Measurements from ENCODE around the gene STOM. TPM values are rescaled to one million over a fixed set of nuclear protein-coding genes. Genes with fewer than 3 reads are reported as not detected.
A peak's percentile ranks its signal among the peaks of the same experiment; 100 is the strongest.

STOM gene
- total RNA-seq, 4 donors from 2014 or later = 43.7 to 169 (median 119) TPM

GRCh38 chr9:121349009-121349408, 21.0 kb downstream of the STOM start:
- Histone ChIP-seq H3K4me3 (no peak overlapping the region), H3K27ac (peak overlapping the region in 2 of 4 donors; percentile 79 to 98), H3K36me3 (peaks cover 4 to 86% (median 48%) of the 10 kb centered on the region in 3 donors), H3K27me3 (no peaks in the 10 kb centered on the region), H3K4me1 (peaks cover 19 to 77% (median 55%) of the 10 kb centered on the region in 3 donors), H3K9me3 (no peaks in the 10 kb centered on the region)
- no peak for TF ChIP-seq CTCF (IDR thresholded peaks at IDR 0.05)
- no peak for TF ChIP-seq POLR2A (IDR thresholded peaks at IDR 0.05)
- DNase-seq = no peak
- intact Hi-C loops (cut with DNase I) = no loop called here
- 74 to 78% methylated on average over 8 of the region's 8 CpGs for WGBS, 2 donors

GRCh38 chr9:121348221-121348620, 21.8 kb downstream of the STOM start:
- Histone ChIP-seq H3K27ac (peak overlapping the region in 3 of 4 donors; percentile 39 to 98 (median 79)), H3K36me3 (peaks cover 4 to 86% (median 48%) of the 10 kb centered on the region in 3 donors), H3K9me3 (no peaks in the 10 kb centered on the region), H3K4me1 (peaks cover 19 to 77% (median 49%) of the 10 kb centered on the region in 3 donors), H3K27me3 (no peaks in the 10 kb centered on the region), H3K4me3 (no peak overlapping the region)
- TF ChIP-seq POLR2A (IDR thresholded peaks at IDR 0.05) = no peak
- TF ChIP-seq CTCF (IDR thresholded peaks at IDR 0.05) = no peak
- no peak for DNase-seq
- 81 to 86% methylated on average over 3 of the region's 3 CpGs for WGBS, 2 donors
- intact Hi-C loops (cut with DNase I) = no loop called here

- H3K9me3 ChIP-seq = no peaks in the 10 kb centered on the region
- WGBS, 2 donors = 77 to 84% methylated on average over 3 of the region's 3 CpGs
- peaks cover 0 to 100% (median 48%) of the 10 kb centered on the region in 3 donors for H3K36me3 ChIP-seq
- H3K4me3 ChIP-seq = no peak overlapping the region
- peaks cover 8 to 53% (median 22%) of the 10 kb centered on the region in 3 donors for H3K4me1 ChIP-seq
- DNase-seq = no peak
- no peaks in the 10 kb centered on the region for H3K27me3 ChIP-seq
- TF ChIP-seq CTCF (IDR thresholded peaks at IDR 0.05) (no peak), POLR2A (IDR thresholded peaks at IDR 0.05) (no peak)
- intact Hi-C loops (cut with DNase I) = no loop called here
- peak overlapping the region in 2 of 4 donors; percentile 15 to 53 for H3K27ac ChIP-seq
Measured at GRCh38 chr9:121345070-121345469, 25.0 kb downstream of the STOM start.

DNA sequence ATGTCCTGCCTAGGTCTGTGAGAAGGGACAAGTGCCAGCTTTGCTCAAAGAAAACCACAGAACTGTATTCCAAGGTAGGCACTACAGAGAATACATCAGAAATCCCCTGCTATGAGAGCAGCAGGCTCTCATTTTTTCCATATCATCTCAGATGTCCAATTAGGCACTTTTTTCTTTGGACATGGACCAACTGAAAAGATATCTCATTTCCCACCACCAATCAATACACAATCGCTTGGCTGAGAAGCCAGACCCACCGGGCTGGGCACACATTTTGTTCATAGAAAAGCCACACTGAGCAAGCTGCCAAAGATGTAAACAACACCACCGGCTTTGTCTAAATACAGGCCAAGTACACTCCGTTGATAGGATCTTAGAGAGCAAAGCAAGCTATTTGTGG, 25.9 kb downstream of the STOM start:
- whole genome bisulfite sequencing, 2 donors = 63 to 64% methylated on average over 4 of the region's 4 CpGs
- peaks cover 8 to 48% (median 14%) of the 10 kb centered on the region in 3 donors for H3K4me1 ChIP-seq
- H3K27me3 ChIP-seq = no peaks in the 10 kb centered on the region
- peak overlapping the region in 3 of 4 donors; percentile 15 to 53 (median 26) for H3K27ac ChIP-seq
- no peaks in the 10 kb centered on the region for H3K9me3 ChIP-seq
- H3K4me3 ChIP-seq = no peak overlapping the region
- intact Hi-C loops (cut with DNase I) = no loop called here
- no peak for TF ChIP-seq CTCF (IDR thresholded peaks at IDR 0.05)
- TF ChIP-seq POLR2A (IDR thresholded peaks at IDR 0.05) = no peak
- peaks cover 0 to 100% (median 48%) of the 10 kb centered on the region in 3 donors for H3K36me3 ChIP-seq
- DNase-seq = no peak

DNA sequence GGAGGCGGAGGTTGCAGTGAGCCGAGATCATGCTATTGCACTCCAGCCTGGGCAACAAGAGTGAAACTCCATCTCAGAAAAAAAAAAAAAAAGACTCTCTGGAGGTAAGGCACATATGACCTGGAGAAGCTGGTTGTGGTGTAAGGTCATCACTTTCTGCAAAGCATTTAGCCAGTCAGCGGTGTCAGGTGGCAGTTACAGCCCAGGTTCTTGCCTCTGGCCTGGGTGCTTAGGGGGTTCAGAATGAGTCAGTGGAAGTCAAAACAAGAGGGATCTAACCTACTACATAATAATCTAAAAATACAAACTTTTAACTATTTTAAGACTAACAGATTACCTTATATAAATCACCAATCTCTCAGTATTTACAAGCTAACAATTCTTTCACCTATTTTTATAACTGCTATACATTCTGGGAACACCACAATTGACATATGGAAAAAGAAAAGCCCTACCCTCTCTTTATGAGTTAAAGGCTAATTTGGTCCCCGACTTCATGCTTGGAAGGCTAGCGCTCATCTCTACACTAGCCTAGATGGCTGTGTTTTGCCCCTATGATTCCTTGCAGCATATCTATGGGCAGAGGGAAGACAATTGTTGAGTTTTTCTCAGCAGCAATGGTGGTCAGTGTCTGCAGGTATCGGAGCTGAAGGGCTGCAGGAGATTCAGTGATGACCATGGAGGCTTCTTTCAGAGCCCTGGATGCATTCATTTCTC, 29.2 kb downstream of the STOM start:
- WGBS, 2 donors = 90 to 91% methylated on average over 6 of the region's 6 CpGs
- H3K27ac ChIP-seq = peak overlapping the region in 1 of 4 donors; percentile 11
- no peak for DNase-seq
- peaks cover 0 to 100% (median 27%) of the 10 kb centered on the region in 3 donors for H3K36me3 ChIP-seq
- H3K27me3 ChIP-seq = no peaks in the 10 kb centered on the region
- TF ChIP-seq CTCF (IDR thresholded peaks at IDR 0.05) = no peak
- no peak for TF ChIP-seq POLR2A (IDR thresholded peaks at IDR 0.05)
- peaks cover 8 to 47% (median 19%) of the 10 kb centered on the region in 3 donors for H3K4me1 ChIP-seq
- H3K9me3 ChIP-seq = no peaks in the 10 kb centered on the region
- intact Hi-C loops (cut with DNase I) = no loop called here
- no peak overlapping the region for H3K4me3 ChIP-seq

All from esophagus squamous epithelium (tissue), 5 donors.